NCI-H226 (cell line): ENCODE results near the gene SPTBN4.
"Not testable (repeated sequence)": the region's sequence is repeated elsewhere in the genome, so short reads cannot be mapped to it uniquely, and the experiment has no call there.

Experiments
- DNase-seq: peaks from one replicate; pipeline ENCODE4 v3.0.0-alpha.2; 2015

Gene SPTBN4

GRCh38 chr19:40534148-40534547 is 67.3 kb downstream of the SPTBN4 start:
- DNase-seq = no peak

- DNase-seq = no peak
Observed at GRCh38 chr19:40539070-40539469, 72.3 kb downstream of the SPTBN4 start.

- DNase-seq = no peak
Observed at GRCh38 chr19:40542202-40542859, 75.5 kb downstream of the SPTBN4 start.

GRCh38 chr19:40543029-40543597 is 76.3 kb downstream of the SPTBN4 start:
- DNase-seq = no peak

GRCh38 chr19:40546153-40546841 is 79.5 kb downstream of the SPTBN4 start:
- DNase-seq = not testable (repeated sequence)

GRCh38 chr19:40547190-40547589 is 80.4 kb downstream of the SPTBN4 start:
- not testable (repeated sequence) for DNase-seq

GRCh38 chr19:40547836-40548235 is 81.0 kb downstream of the SPTBN4 start:
- no peak for DNase-seq

- DNase-seq = peak; percentile 26
Observed at GRCh38 chr19:40549007-40549708, 82.4 kb downstream of the SPTBN4 start.

- no peak for DNase-seq
Observed at GRCh38 chr19:40550951-40551350, 84.2 kb downstream of the SPTBN4 start.

- no peak for DNase-seq
Observed at GRCh38 chr19:40552848-40553247, 86.0 kb downstream of the SPTBN4 start.

- DNase-seq = no peak
Observed at GRCh38 chr19:40553885-40554857, 87.4 kb downstream of the SPTBN4 start.

GRCh38 chr19:40555978-40556689 is 89.3 kb downstream of the SPTBN4 start:
- no peak for DNase-seq

- DNase-seq = no peak
Observed at GRCh38 chr19:40556953-40557530, 90.2 kb downstream of the SPTBN4 start.

- DNase-seq = no peak
Observed at GRCh38 chr19:40559394-40559793, 92.6 kb downstream of the SPTBN4 start.

GRCh38 chr19:40560092-40560507 is 93.3 kb downstream of the SPTBN4 start:
- DNase-seq = no peak

GRCh38 chr19:40561947-40562346 is 95.1 kb downstream of the SPTBN4 start:
- no peak for DNase-seq

- DNase-seq = not testable (repeated sequence)
Observed at GRCh38 chr19:40564535-40564934, 97.7 kb downstream of the SPTBN4 start.

GRCh38 chr19:40565355-40565754 is 98.6 kb downstream of the SPTBN4 start:
- DNase-seq = no peak

- no peak for DNase-seq
Observed at GRCh38 chr19:40565910-40566495, 99.2 kb downstream of the SPTBN4 start.

GRCh38 chr19:40567040-40567749 is 100.4 kb downstream of the SPTBN4 start:
- DNase-seq = no peak
